T-helper 2 cell treated with Interferon-gamma antibody and Interleukin-4, amounts not matched to agents 5 μg/mL and 100 μg/mL, for 36 hours (primary cell): ENCODE measurements around the gene KRT74.

Source experiments
- DNase-seq: peaks from one replicate; pipeline ENCODE4 v3.0.0; 2021; ENCODE audit warnings: low spot score
- H3K27ac Mint-ChIP-seq: one replicate; pipeline ENCODE4 v1.8.0; 2021; ENCODE audit warnings: mild to moderate bottlenecking, mixed read lengths
- H3K27me3 Mint-ChIP-seq: one replicate; pipeline ENCODE4 v1.8.0; 2021; ENCODE audit warnings: low read depth, mixed read lengths
- H3K36me3 Mint-ChIP-seq: one replicate; pipeline ENCODE4 v1.8.0; 2021; ENCODE audit warnings: low read depth, mixed read lengths
- H3K4me1 Mint-ChIP-seq: one replicate; pipeline ENCODE4 v1.8.0; 2021; ENCODE audit warnings: low read depth, mixed read lengths
- H3K4me3 Mint-ChIP-seq: one replicate; pipeline ENCODE4 v1.8.0; 2022; ENCODE audit warnings: mild to moderate bottlenecking, moderate library complexity, mixed read lengths
- H3K9me3 Mint-ChIP-seq: one replicate; pipeline ENCODE4 v1.8.0; 2021; ENCODE audit warnings: mixed read lengths

Gene KRT74

GRCh38 chr12:52533686-52534470 is 39.8 kb downstream of the KRT74 start:
- Mint-ChIP-seq H3K4me1 (no peaks in the 10 kb centered on the region), H3K9me3 (no peaks in the 10 kb centered on the region), H3K27ac (no peak overlapping the region), H3K4me3 (no peak overlapping the region), H3K36me3 (no peaks in the 10 kb centered on the region), H3K27me3 (no peaks in the 10 kb centered on the region)
- DNase-seq = no peak

- no peaks in the 10 kb centered on the region for H3K4me1 Mint-ChIP-seq
- H3K4me3 Mint-ChIP-seq = no peak overlapping the region
- no peaks in the 10 kb centered on the region for H3K36me3 Mint-ChIP-seq
- no peaks in the 10 kb centered on the region for H3K27me3 Mint-ChIP-seq
- no peak overlapping the region for H3K27ac Mint-ChIP-seq
- DNase-seq = no peak
- H3K9me3 Mint-ChIP-seq = no peaks in the 10 kb centered on the region
These were observed 41.0 kb downstream of the KRT74 start for GRCh38 chr12:52532636-52533035.

- H3K9me3 Mint-ChIP-seq = no peaks in the 10 kb centered on the region
- no peaks in the 10 kb centered on the region for H3K27me3 Mint-ChIP-seq
- DNase-seq = no peak
- H3K36me3 Mint-ChIP-seq = no peaks in the 10 kb centered on the region
- H3K4me3 Mint-ChIP-seq = no peak overlapping the region
- H3K4me1 Mint-ChIP-seq = peaks cover under 1% of the 10 kb centered on the region
- H3K27ac Mint-ChIP-seq = no peak overlapping the region
These were observed 41.9 kb downstream of the KRT74 start for GRCh38 chr12:52531566-52532300.

- Mint-ChIP-seq H3K4me3 (no peak overlapping the region), H3K27me3 (no peaks in the 10 kb centered on the region), H3K27ac (no peak overlapping the region), H3K4me1 (peaks cover 4% of the 10 kb centered on the region), H3K9me3 (no peaks in the 10 kb centered on the region), H3K36me3 (no peaks in the 10 kb centered on the region)
- DNase-seq = no peak
These were observed 42.7 kb downstream of the KRT74 start for GRCh38 chr12:52530905-52531304.

GRCh38 chr12:52530366-52530765 is 43.3 kb downstream of the KRT74 start:
- DNase-seq = no peak
- Mint-ChIP-seq H3K27ac (no peak overlapping the region), H3K36me3 (no peaks in the 10 kb centered on the region), H3K4me3 (no peak overlapping the region), H3K27me3 (no peaks in the 10 kb centered on the region), H3K4me1 (peaks cover 4% of the 10 kb centered on the region), H3K9me3 (no peaks in the 10 kb centered on the region)

GRCh38 chr12:52529846-52530245 is 43.8 kb downstream of the KRT74 start:
- H3K27ac Mint-ChIP-seq = no peak overlapping the region
- no peaks in the 10 kb centered on the region for H3K27me3 Mint-ChIP-seq
- H3K36me3 Mint-ChIP-seq = no peaks in the 10 kb centered on the region
- peaks cover 4% of the 10 kb centered on the region for H3K4me1 Mint-ChIP-seq
- no peak overlapping the region for H3K4me3 Mint-ChIP-seq
- no peak for DNase-seq
- no peaks in the 10 kb centered on the region for H3K9me3 Mint-ChIP-seq

GRCh38 chr12:52529417-52529816 is 44.2 kb downstream of the KRT74 start:
- no peak overlapping the region for H3K27ac Mint-ChIP-seq
- H3K36me3 Mint-ChIP-seq = no peaks in the 10 kb centered on the region
- H3K4me3 Mint-ChIP-seq = no peak overlapping the region
- H3K27me3 Mint-ChIP-seq = no peaks in the 10 kb centered on the region
- H3K9me3 Mint-ChIP-seq = no peaks in the 10 kb centered on the region
- H3K4me1 Mint-ChIP-seq = peaks cover 4% of the 10 kb centered on the region
- DNase-seq = no peak

GRCh38 chr12:52528641-52529143 is 45.0 kb downstream of the KRT74 start:
- Mint-ChIP-seq H3K4me3 (no peak overlapping the region), H3K9me3 (no peaks in the 10 kb centered on the region), H3K4me1 (peaks cover 4% of the 10 kb centered on the region), H3K36me3 (no peaks in the 10 kb centered on the region), H3K27ac (no peak overlapping the region), H3K27me3 (no peaks in the 10 kb centered on the region)
- DNase-seq = no peak

GRCh38 chr12:52527121-52527800 is 46.4 kb downstream of the KRT74 start:
- DNase-seq = no peak
- Mint-ChIP-seq H3K4me3 (no peak overlapping the region), H3K9me3 (no peaks in the 10 kb centered on the region), H3K27ac (no peak overlapping the region), H3K36me3 (no peaks in the 10 kb centered on the region), H3K4me1 (peaks cover 4% of the 10 kb centered on the region), H3K27me3 (no peaks in the 10 kb centered on the region)

GRCh38 chr12:52526511-52526951 is 47.1 kb downstream of the KRT74 start:
- no peaks in the 10 kb centered on the region for H3K9me3 Mint-ChIP-seq
- no peak overlapping the region for H3K27ac Mint-ChIP-seq
- DNase-seq = no peak
- no peak overlapping the region for H3K4me3 Mint-ChIP-seq
- no peaks in the 10 kb centered on the region for H3K27me3 Mint-ChIP-seq
- peaks cover 4% of the 10 kb centered on the region for H3K4me1 Mint-ChIP-seq
- H3K36me3 Mint-ChIP-seq = no peaks in the 10 kb centered on the region

- Mint-ChIP-seq H3K9me3 (no peaks in the 10 kb centered on the region), H3K27ac (no peak overlapping the region), H3K4me1 (peaks cover 4% of the 10 kb centered on the region), H3K27me3 (no peaks in the 10 kb centered on the region), H3K36me3 (no peaks in the 10 kb centered on the region), H3K4me3 (no peak overlapping the region)
- DNase-seq = no peak
These were observed 47.8 kb downstream of the KRT74 start for GRCh38 chr12:52525661-52526499.

GRCh38 chr12:52524898-52525591 is 48.6 kb downstream of the KRT74 start:
- no peak for DNase-seq
- peaks cover 4% of the 10 kb centered on the region for H3K4me1 Mint-ChIP-seq
- H3K9me3 Mint-ChIP-seq = no peaks in the 10 kb centered on the region
- no peak overlapping the region for H3K4me3 Mint-ChIP-seq
- H3K27ac Mint-ChIP-seq = no peak overlapping the region
- no peaks in the 10 kb centered on the region for H3K27me3 Mint-ChIP-seq
- no peaks in the 10 kb centered on the region for H3K36me3 Mint-ChIP-seq
